ENCODE results near the gene SLC37A1.

- TF ChIP-seq ARNTL (CRISPR knock-in tag; IDR thresholded peaks at IDR 0.05) (no peak), FOSL2 (CRISPR knock-in tag; IDR thresholded peaks at IDR 0.05) (no peak)
Measured at GRCh38 chr21:42539342-42539741, 25.7 kb downstream of the SLC37A1 start.

Data from HepG2 (cell line).